Brain microvascular endothelial cell (primary cell): Measurements from ENCODE around the gene SAFB.
A peak's percentile ranks its signal among the peaks of the same experiment; 100 is the strongest.

ENCODE experiments used
- DNase-seq: peaks from one replicate; pipeline ENCODE4 v3.0.0-alpha.2; 2020
- H3K27ac ChIP-seq: fragments of 250-450 bp; sonication (Bioruptor Pico); 2 replicates; pipeline ENCODE4 v1.5.1; 2020; ENCODE audit warnings: mild to moderate bottlenecking, moderate library complexity
- H3K27me3 ChIP-seq: fragments of 250-450 bp; sonication (Bioruptor Pico); replicated peaks from 2 replicates; pipeline ENCODE4 v1.5.1; 2020; ENCODE audit warnings: mild to moderate bottlenecking
- H3K36me3 ChIP-seq: fragments of 250-450 bp; sonication (Bioruptor Pico); replicated peaks from 2 replicates; pipeline ENCODE4 v1.5.1; 2020; ENCODE audit warnings: mild to moderate bottlenecking
- H3K4me3 ChIP-seq: 2 replicates; pipeline ENCODE4 v1.5.1; 2011; ENCODE audit warnings: low read depth, mild to moderate bottlenecking, control low read depth, low read length, moderate library complexity
- in situ Hi-C: cut with HindIII; loops from 2 replicates; pipeline ENCODE4 v1.10.0; 2017; ENCODE audit warnings: low sequenced_read_pairs, low pct_ligation_motif_present
- TF ChIP-seq, protein P1 (sequence below): IDR thresholded peaks from 2 replicates; pipeline ENCODE4 v1.5.1; 2011; ENCODE audit warnings: low read depth, mild to moderate bottlenecking, moderate library complexity, low read length, control low read depth, inconsistent platforms; ENCODE audit errors: missing control alignments

Gene SAFB

DNA sequence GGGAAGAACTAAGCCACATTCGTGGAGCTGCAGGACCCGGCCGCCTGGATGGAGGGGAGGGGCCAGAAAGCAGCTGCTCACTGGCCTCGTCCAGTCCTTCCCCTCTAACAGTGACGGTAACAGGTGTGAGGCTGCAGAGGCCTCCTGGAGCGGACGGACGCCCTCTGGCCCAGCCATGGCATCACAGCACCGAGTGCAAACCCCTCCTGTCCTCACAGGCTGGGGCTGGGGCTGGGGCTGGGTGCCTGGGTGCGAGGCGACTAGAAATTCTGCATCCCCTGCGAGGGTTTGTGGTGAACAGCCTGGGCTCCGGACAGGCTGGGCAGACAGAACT, 53.9 kb downstream of the SAFB start:
- DNase-seq = no peak
- Histone ChIP-seq H3K36me3 (peaks cover 6% of the 10 kb centered on the region), H3K27ac (no peak overlapping the region), H3K4me3 (no peak overlapping the region), H3K27me3 (no peaks in the 10 kb centered on the region)
- TF ChIP-seq, protein P1, sequence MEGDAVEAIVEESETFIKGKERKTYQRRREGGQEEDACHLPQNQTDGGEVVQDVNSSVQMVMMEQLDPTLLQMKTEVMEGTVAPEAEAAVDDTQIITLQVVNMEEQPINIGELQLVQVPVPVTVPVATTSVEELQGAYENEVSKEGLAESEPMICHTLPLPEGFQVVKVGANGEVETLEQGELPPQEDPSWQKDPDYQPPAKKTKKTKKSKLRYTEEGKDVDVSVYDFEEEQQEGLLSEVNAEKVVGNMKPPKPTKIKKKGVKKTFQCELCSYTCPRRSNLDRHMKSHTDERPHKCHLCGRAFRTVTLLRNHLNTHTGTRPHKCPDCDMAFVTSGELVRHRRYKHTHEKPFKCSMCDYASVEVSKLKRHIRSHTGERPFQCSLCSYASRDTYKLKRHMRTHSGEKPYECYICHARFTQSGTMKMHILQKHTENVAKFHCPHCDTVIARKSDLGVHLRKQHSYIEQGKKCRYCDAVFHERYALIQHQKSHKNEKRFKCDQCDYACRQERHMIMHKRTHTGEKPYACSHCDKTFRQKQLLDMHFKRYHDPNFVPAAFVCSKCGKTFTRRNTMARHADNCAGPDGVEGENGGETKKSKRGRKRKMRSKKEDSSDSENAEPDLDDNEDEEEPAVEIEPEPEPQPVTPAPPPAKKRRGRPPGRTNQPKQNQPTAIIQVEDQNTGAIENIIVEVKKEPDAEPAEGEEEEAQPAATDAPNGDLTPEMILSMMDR = no peak
- in situ Hi-C loops = no loop called here

DNA sequence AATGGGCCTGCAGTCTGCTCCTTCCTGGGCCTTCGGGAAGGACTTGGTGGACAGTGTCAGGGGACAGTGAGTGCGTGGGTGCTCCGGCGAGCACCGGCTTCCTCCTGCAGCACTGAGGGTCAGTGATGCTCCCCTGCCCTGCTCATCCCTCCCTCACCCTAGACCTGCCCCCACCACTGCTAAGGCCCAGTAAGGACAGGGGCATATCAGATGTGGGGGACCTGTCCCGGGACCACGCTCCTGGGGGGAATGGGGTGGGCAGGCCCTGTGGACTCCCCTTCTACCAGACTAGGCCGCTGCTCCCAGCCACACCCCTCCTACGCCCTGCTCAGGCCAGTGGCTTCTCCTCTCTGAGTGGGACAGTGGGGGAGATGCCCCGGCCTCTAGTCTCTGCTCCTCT, 54.3 kb downstream of the SAFB start:
- peaks cover 6% of the 10 kb centered on the region for H3K36me3 ChIP-seq
- DNase-seq = no peak
- H3K27ac ChIP-seq = no peak overlapping the region
- H3K27me3 ChIP-seq = no peaks in the 10 kb centered on the region
- H3K4me3 ChIP-seq = no peak overlapping the region
- in situ Hi-C loops = no loop called here
- TF ChIP-seq, protein P1 = no peak

DNA sequence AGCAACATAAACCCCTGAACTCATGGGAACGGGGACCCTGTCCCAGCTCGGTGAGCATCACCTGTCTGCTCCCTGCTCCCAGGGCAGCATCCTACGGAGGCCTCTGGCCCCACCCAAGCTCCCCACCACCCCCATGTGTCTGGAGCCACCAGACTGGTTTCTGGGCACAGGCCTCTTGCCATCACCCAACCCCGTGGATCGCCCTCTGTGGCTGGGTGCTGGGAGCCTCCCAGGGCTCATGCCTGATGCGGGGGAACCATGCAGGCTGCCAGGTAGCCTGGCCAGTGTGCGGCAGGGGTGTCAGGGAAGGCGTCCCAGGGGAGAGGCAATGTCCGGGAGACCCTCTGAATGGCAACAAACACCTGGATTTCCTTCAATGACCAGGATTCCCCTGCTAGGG, 54.7 kb downstream of the SAFB start:
- in situ Hi-C loops = no loop called here
- Histone ChIP-seq H3K36me3 (peaks cover 6% of the 10 kb centered on the region), H3K27me3 (no peaks in the 10 kb centered on the region), H3K4me3 (no peak overlapping the region), H3K27ac (no peak overlapping the region)
- TF ChIP-seq, protein P1 = no peak
- DNase-seq = no peak

DNA sequence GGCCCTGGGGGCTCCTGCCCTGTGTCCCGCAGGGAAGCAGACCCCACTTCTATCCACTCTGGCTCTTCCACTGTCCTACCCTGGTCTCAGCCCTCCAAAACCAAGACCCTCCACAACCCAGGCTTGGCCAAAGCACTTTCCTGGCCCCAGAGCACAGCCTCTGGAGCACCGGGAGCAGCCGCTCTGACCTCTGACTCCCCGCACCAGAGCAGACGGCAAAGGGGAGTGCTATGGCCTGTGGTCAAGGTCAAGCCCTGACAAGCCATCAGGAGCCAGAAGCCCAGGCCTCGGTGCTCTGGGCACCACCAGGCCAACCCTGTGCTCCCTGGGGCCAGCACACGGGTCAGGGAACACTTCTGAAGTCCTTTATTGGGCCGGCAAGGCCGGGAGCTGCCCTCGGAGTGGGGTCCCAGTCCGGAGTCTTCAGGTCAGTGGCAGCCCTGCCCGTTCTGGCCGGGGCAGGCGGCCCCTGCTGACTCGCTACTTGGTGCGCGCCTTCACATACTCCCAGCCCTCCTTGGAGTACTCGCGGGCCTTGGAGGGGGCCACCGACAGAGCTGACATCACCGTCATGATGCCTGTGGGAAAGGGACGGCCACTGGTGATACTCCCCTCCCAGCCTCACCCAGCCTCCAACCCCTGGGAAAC, 55.3 kb downstream of the SAFB start:
- H3K36me3 ChIP-seq = peaks cover 6% of the 10 kb centered on the region
- H3K27ac ChIP-seq = no peak overlapping the region
- TF ChIP-seq, protein P1 = no peak
- no peaks in the 10 kb centered on the region for H3K27me3 ChIP-seq
- in situ Hi-C loops = no loop called here
- H3K4me3 ChIP-seq = no peak overlapping the region
- no peak for DNase-seq

DNA sequence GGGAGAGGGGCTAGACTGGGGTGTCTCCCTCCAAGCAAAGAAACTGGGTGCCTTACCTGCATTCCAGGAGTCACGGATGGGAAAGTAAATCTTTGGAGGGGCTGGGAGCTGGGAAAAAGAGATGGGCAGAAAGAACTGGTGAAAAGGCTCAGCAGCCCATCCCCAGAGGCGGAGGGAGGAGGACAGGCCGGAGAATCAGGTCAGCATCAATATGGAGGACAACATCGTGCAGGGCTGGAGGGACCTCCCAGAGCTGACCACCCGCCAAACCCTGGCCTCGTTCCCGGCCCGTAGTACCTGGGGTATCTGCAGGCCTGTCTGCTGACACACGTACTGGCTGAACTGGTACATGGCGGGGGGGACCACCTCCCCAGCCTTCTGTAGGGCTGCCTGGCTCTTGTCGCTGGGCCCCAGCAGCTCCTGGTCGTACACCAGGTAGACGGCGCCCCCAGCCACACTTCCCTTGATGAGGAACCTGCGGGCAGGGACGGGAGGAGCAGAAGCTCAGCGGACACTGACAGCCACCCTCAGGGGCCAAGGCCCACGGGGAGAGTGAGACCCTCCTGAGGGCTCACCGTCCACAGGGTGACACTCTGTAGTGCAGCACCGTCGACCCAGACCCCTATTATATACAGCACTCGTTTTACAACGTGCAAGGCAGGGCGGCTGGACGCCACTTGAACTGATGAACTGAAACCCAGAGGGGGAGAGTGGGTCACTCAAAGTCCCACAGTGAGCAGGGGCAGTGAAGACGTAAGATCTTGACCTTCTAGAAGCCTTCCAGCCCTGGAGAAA, 56.6 kb downstream of the SAFB start:
- Histone ChIP-seq H3K36me3 (peaks cover 6% of the 10 kb centered on the region), H3K27ac (peak overlapping the region; percentile 90), H3K27me3 (no peaks in the 10 kb centered on the region), H3K4me3 (peak overlapping the region; percentile 94)
- DNase-seq = no peak
- in situ Hi-C loops = no loop called here
- TF ChIP-seq, protein P1 = no peak
